Liver (tissue), 9 donors: ENCODE data around the gene NOD1. TPM values are rescaled to one million over a fixed set of nuclear protein-coding genes. Genes with fewer than 3 reads are reported as not detected.
A peak's percentile ranks its signal among the peaks of the same experiment; 100 is the strongest.

ENCODE experiments used
- DNase-seq: peaks from one replicate; pipeline ENCODE4 v3.0.0-alpha.2; 2017; ENCODE audit warnings: low spot score
- H3K27ac ChIP-seq, 2 donors: one replicate each; pipeline ENCODE4 v1.7.0; 2013; ENCODE audit warnings: inconsistent platforms in 2 of 2, low read length in 2 of 2, control low read depth in 1 of 2, low read depth in 1 of 2, mild to moderate bottlenecking in 1 of 2
- H3K27me3 ChIP-seq, 4 donors: one replicate each; pipeline versions ENCODE4 v1.6.1 to v1.7.0; 2013; ENCODE audit warnings: low read length in 3 of 4, inconsistent platforms in 1 of 4, mild to moderate bottlenecking in 1 of 4, moderate library complexity in 1 of 4; ENCODE audit not compliant: control insufficient read depth in 4 of 4, insufficient read depth in 4 of 4
- H3K36me3 ChIP-seq, 4 donors: one replicate each; pipeline versions ENCODE4 v1.6.1 to v1.7.0; 2013; ENCODE audit warnings: low read length in 3 of 4, mild to moderate bottlenecking in 3 of 4, low read depth in 1 of 4, moderate library complexity in 1 of 4; ENCODE audit not compliant: control insufficient read depth in 4 of 4, insufficient read depth in 3 of 4
- H3K4me1 ChIP-seq, 4 donors: one replicate each; pipeline versions ENCODE4 v1.6.1 to v1.7.0; 2013; ENCODE audit warnings: low read length in 3 of 4, mild to moderate bottlenecking in 3 of 4, moderate library complexity in 1 of 4; ENCODE audit not compliant: control insufficient read depth in 4 of 4, insufficient read depth in 4 of 4
- H3K4me3 ChIP-seq, 3 donors: one replicate each; pipeline versions ENCODE4 v1.6.1 to v1.7.0; 2013; ENCODE audit warnings: low read length in 3 of 3, control low read depth in 1 of 3, low read depth in 1 of 3, mild to moderate bottlenecking in 1 of 3
- H3K9ac ChIP-seq, 2 donors: one replicate each; pipeline ENCODE4 v1.7.0; 2013; ENCODE audit warnings: low read length in 2 of 2, mild to moderate bottlenecking in 2 of 2, moderate library complexity in 2 of 2, control low read depth in 1 of 2, low read depth in 1 of 2
- H3K9me3 ChIP-seq, 4 donors: one replicate each; pipeline versions ENCODE4 v1.6.1 to v1.7.0; 2013; ENCODE audit warnings: low read length in 3 of 4; ENCODE audit not compliant: control insufficient read depth in 4 of 4
- ATF3 ChIP-seq: IDR thresholded peaks from 2 replicates; pipeline ENCODE4 v1.6.1; 2016; ENCODE audit warnings: antibody characterized with exemption
- EGR1 ChIP-seq, 2 donors: IDR thresholded peaks; 2 replicates each; pipeline ENCODE4 v1.6.1; 2016 to 2018; ENCODE audit warnings: antibody characterized with exemption in 2 of 2, low read depth in 2 of 2
- FOXA1 ChIP-seq: IDR thresholded peaks from 2 replicates; pipeline ENCODE4 v1.6.1; 2016; ENCODE audit warnings: antibody characterized with exemption
- FOXA2 ChIP-seq: IDR thresholded peaks from 2 replicates; pipeline ENCODE4 v1.6.1; 2016; ENCODE audit warnings: antibody characterized with exemption
- GABPA ChIP-seq, 2 donors: IDR thresholded peaks in 1 of 2; conservative IDR thresholded peaks in 1 of 2; 2 replicates each; pipeline ENCODE4 v1.6.1; 2016; ENCODE audit warnings: antibody characterized with exemption in 2 of 2, mild to moderate bottlenecking in 1 of 2, moderate library complexity in 1 of 2
- HNF4A ChIP-seq, 2 donors: conservative IDR thresholded peaks; 2 replicates each; pipeline ENCODE4 v1.6.1; 2016; ENCODE audit warnings: antibody characterized with exemption in 2 of 2, mild to moderate bottlenecking in 2 of 2
- HNF4G ChIP-seq: IDR thresholded peaks from 2 replicates; pipeline ENCODE4 v1.6.1; 2016; ENCODE audit warnings: antibody characterized with exemption
- JUND ChIP-seq, 2 donors: IDR thresholded peaks; 2 replicates each; pipeline ENCODE4 v1.6.1; 2016; ENCODE audit warnings: antibody characterized with exemption in 2 of 2
- MAX ChIP-seq: IDR thresholded peaks from 2 replicates; pipeline ENCODE4 v1.6.1; 2016; ENCODE audit warnings: antibody characterized with exemption
- NR2F2 ChIP-seq: IDR thresholded peaks from 2 replicates; pipeline ENCODE4 v1.6.1; 2016; ENCODE audit warnings: antibody characterized with exemption
- RAD21 ChIP-seq, 2 donors: IDR thresholded peaks; 2 replicates each; pipeline ENCODE4 v1.6.1; 2016; ENCODE audit warnings: antibody characterized with exemption in 2 of 2, mild to moderate bottlenecking in 2 of 2
- REST ChIP-seq: IDR thresholded peaks from 2 replicates; pipeline ENCODE4 v1.6.1; 2016; ENCODE audit warnings: antibody characterized with exemption, mild to moderate bottlenecking
- RXRA ChIP-seq, 2 donors: IDR thresholded peaks; 2 replicates each; pipeline ENCODE4 v1.6.1; 2017 to 2018; ENCODE audit warnings: antibody characterized with exemption in 2 of 2, mild to moderate bottlenecking in 1 of 2
- SP1 ChIP-seq: IDR thresholded peaks from 2 replicates; pipeline ENCODE4 v1.6.1; 2018; ENCODE audit warnings: antibody characterized with exemption, mild to moderate bottlenecking
- TAF1 ChIP-seq: conservative IDR thresholded peaks from 2 replicates; pipeline ENCODE4 v1.6.1; 2016; ENCODE audit warnings: antibody characterized with exemption, mild to moderate bottlenecking
- YY1 ChIP-seq: IDR thresholded peaks from 2 replicates; pipeline ENCODE4 v1.6.1; 2016; ENCODE audit warnings: antibody characterized with exemption, mild to moderate bottlenecking
- WGBS: extraction: QIAGEN DNeasy Blood & Tissue Kit; methylation state at CpG from one replicate; pipeline ENCODE4 v1.1.7; 2013; 5-methylcytosine and 5-hydroxymethylcytosine counted together
- polyA plus RNA-seq, 2 donors: library from polyadenylated mRNA; stranded (reverse) in 1 of 2; unstranded in 1 of 2; fragments of 200-250 nt in 1 of 2; fragments of >200 nt in 1 of 2; fragmentation: Nextera tagmentation in 1 of 2; extraction: Ambion mirVana in 1 of 2; gene quantifications; one replicate each; pipeline versions ENCODE4 v1.2.1 to v1.2.3, GENCODE V29; 2013 to 2015
- total RNA-seq, 2 donors: library from RNA; depleted of rRNA; stranded (reverse); fragments of >200 nt; gene quantifications; one replicate each; pipeline ENCODE4 v1.2.3, GENCODE V29; 2014
- TF ChIP-seq, protein P1 (sequence below): fragments of 150-350 bp; IDR thresholded peaks from 2 replicates; pipeline ENCODE4 v1.5.1; 2017; ENCODE audit warnings: improper control_type of control experiment, low read depth, low read length; ENCODE audit not compliant: missing input control
- TF ChIP-seq, protein P2 (sequence below): IDR thresholded peaks from 2 replicates; pipeline ENCODE4 v1.6.1; 2016; ENCODE audit warnings: antibody characterized with exemption
- donor health status: healthy.
- donor health status: healthy.
- donor health status: healthy.
- donor health status: healthy.
- donor health status: healthy.

Gene NOD1
- total and polyA plus RNA-seq, 4 donors = 1.7 to 3.5 (median 2.0) TPM

DNA sequence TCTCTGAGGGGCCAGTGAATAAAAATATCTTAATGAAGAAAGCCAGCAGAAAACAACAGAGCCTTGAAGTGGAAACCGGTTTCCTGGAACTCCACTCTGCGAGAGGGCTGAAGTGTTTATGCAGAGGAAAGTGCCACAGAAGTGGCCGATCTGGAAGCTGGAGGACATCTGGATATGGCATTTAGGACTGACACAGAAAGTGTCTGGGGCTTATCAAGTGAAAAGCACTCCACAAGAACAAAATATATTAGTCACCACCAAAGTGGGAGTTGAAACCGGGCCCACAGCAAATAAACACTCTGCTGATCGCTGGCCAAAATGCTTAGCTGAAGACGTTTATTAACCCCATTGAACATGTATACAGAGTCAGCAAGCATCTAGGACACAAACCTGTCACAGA, 7.8 kb downstream of the NOD1 start:
- DNase-seq = no peak
- no peak overlapping the region for H3K4me3 ChIP-seq
- H3K36me3 ChIP-seq = no peaks in the 10 kb centered on the region
- no peak overlapping the region for H3K9ac ChIP-seq
- H3K4me1 ChIP-seq = peaks cover 0 to 5% (median 2%) of the 10 kb centered on the region in 4 donors
- H3K27ac ChIP-seq = peak overlapping the region; percentile 53 to 62
- no peaks in the 10 kb centered on the region for H3K9me3 ChIP-seq
- WGBS = 63% methylated on average over 6 of the region's 6 CpGs
- TF ChIP-seq TAF1 = no peak
- no peak for TF ChIP-seq RAD21 (IDR thresholded peaks at IDR 0.05)
- peak; percentile 15 for TF ChIP-seq NR2F2
- TF ChIP-seq FOXA2 = no peak
- H3K27me3 ChIP-seq = no peaks in the 10 kb centered on the region

- TF ChIP-seq TAF1 = no peak
- TF ChIP-seq, protein P1, sequence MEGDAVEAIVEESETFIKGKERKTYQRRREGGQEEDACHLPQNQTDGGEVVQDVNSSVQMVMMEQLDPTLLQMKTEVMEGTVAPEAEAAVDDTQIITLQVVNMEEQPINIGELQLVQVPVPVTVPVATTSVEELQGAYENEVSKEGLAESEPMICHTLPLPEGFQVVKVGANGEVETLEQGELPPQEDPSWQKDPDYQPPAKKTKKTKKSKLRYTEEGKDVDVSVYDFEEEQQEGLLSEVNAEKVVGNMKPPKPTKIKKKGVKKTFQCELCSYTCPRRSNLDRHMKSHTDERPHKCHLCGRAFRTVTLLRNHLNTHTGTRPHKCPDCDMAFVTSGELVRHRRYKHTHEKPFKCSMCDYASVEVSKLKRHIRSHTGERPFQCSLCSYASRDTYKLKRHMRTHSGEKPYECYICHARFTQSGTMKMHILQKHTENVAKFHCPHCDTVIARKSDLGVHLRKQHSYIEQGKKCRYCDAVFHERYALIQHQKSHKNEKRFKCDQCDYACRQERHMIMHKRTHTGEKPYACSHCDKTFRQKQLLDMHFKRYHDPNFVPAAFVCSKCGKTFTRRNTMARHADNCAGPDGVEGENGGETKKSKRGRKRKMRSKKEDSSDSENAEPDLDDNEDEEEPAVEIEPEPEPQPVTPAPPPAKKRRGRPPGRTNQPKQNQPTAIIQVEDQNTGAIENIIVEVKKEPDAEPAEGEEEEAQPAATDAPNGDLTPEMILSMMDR = no peak
- TF ChIP-seq GABPA (IDR thresholded peaks at IDR 0.05 in 1 of 2, conservative IDR thresholded peaks at IDR 0.05 in 1 of 2) = no peak
- TF ChIP-seq RXRA (IDR thresholded peaks at IDR 0.05) = peak in 1 of 2 donors; percentile 2
- DNase-seq = no peak
- Histone ChIP-seq H3K27ac (peak overlapping the region; percentile 53 to 62), H3K4me3 (no peak overlapping the region), H3K27me3 (no peaks in the 10 kb centered on the region), H3K36me3 (no peaks in the 10 kb centered on the region), H3K9ac (no peak overlapping the region), H3K4me1 (peaks cover 0 to 3% (median 0%) of the 10 kb centered on the region in 4 donors), H3K9me3 (no peaks in the 10 kb centered on the region)
- 74% methylated on average over 14 of the region's 14 CpGs for WGBS
Observed at GRCh38 chr7:30470163-30470770, 8.3 kb downstream of the NOD1 start.

GRCh38 chr7:30469303-30469702, 9.3 kb downstream of the NOD1 start:
- H3K27me3 ChIP-seq = no peaks in the 10 kb centered on the region
- H3K36me3 ChIP-seq = no peaks in the 10 kb centered on the region
- no peak overlapping the region for H3K9ac ChIP-seq
- WGBS = 66% methylated on average over 5 of the region's 5 CpGs
- DNase-seq = no peak
- peaks cover 0 to 3% (median 2%) of the 10 kb centered on the region in 4 donors for H3K4me1 ChIP-seq
- H3K27ac ChIP-seq = peak overlapping the region; percentile 35 to 62
- no peaks in the 10 kb centered on the region for H3K9me3 ChIP-seq
- no peak overlapping the region for H3K4me3 ChIP-seq
- TF ChIP-seq EGR1 (IDR thresholded peaks at IDR 0.05; ENCODE audit: low read depth in 2 of 2) (no peak), HNF4G (no peak), REST (no peak), YY1 (no peak), GABPA (IDR thresholded peaks at IDR 0.05 in 1 of 2, conservative IDR thresholded peaks at IDR 0.05 in 1 of 2) (no peak), JUND (IDR thresholded peaks at IDR 0.05) (no peak), HNF4A (conservative IDR thresholded peaks at IDR 0.05) (no peak), MAX (no peak), ATF3 (no peak), FOXA1 (no peak), RXRA (IDR thresholded peaks at IDR 0.05) (peak; percentile 14 to 24), FOXA2 (no peak), RAD21 (IDR thresholded peaks at IDR 0.05) (peak in 1 of 2 donors; percentile 22), NR2F2 (peak; percentile 68), SP1 (peak; percentile 33), TAF1 (no peak)
- TF ChIP-seq, protein P2, sequence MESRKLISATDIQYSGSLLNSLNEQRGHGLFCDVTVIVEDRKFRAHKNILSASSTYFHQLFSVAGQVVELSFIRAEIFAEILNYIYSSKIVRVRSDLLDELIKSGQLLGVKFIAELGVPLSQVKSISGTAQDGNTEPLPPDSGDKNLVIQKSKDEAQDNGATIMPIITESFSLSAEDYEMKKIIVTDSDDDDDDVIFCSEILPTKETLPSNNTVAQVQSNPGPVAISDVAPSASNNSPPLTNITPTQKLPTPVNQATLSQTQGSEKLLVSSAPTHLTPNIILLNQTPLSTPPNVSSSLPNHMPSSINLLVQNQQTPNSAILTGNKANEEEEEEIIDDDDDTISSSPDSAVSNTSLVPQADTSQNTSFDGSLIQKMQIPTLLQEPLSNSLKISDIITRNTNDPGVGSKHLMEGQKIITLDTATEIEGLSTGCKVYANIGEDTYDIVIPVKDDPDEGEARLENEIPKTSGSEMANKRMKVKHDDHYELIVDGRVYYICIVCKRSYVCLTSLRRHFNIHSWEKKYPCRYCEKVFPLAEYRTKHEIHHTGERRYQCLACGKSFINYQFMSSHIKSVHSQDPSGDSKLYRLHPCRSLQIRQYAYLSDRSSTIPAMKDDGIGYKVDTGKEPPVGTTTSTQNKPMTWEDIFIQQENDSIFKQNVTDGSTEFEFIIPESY = no peak
